Keratinocyte (primary cell): ENCODE data around the gene PFDN4. TPM values are rescaled to one million over a fixed set of nuclear protein-coding genes. Genes with fewer than 3 reads are reported as not detected.

ENCODE experiments used
- DNase-seq: peaks from one replicate; pipeline ENCODE4 v3.0.0-alpha.2; 2011; ENCODE audit warnings: low read depth, missing footprints, low spot score
- FAIRE-seq: peaks from 2 replicates; lab custom pipeline; 2011; peaks lifted over from hg19 to GRCh38; lab: Jason Lieb, UNC
- H2AFZ ChIP-seq: 2 replicates; pipeline ENCODE4 v1.6.0; 2012; ENCODE audit warnings: low read length, control low read depth, inconsistent platforms; ENCODE audit not compliant: control insufficient read depth
- H3K27ac ChIP-seq: 2 replicates; pipeline ENCODE4 v1.5.1; 2011; ENCODE audit warnings: low read length; ENCODE audit not compliant: control insufficient read depth, insufficient read depth
- H3K27me3 ChIP-seq: 3 replicates; pipeline ENCODE4 v1.6.0; 2011; ENCODE audit warnings: low read length; ENCODE audit not compliant: control insufficient read depth, insufficient read depth; ENCODE audit errors: extremely low read depth
- H3K36me3 ChIP-seq, 2 experiments: 2 replicates in 1 of 2; 3 replicates in 1 of 2; pipeline ENCODE4 v1.5.1; 2011; ENCODE audit warnings: low read length in 2 of 2, mild to moderate bottlenecking in 1 of 2; ENCODE audit not compliant: control insufficient read depth in 2 of 2, insufficient read depth in 2 of 2; ENCODE audit errors: extremely low read depth in 1 of 2
- H3K4me1 ChIP-seq: 3 replicates; pipeline ENCODE4 v1.5.1; 2011; ENCODE audit warnings: low read length; ENCODE audit not compliant: control insufficient read depth, insufficient read depth; ENCODE audit errors: extremely low read depth
- H3K4me2 ChIP-seq: 3 replicates; pipeline ENCODE4 v1.6.0; 2011; ENCODE audit warnings: low read depth, low read length; ENCODE audit not compliant: control insufficient read depth, insufficient read depth; ENCODE audit errors: extremely low read depth
- H3K4me3 ChIP-seq, 3 experiments: fragments of 200-600 bp in 1 of 3; sonication (generic) in 1 of 3; 2 replicates in 2 of 3; 3 replicates in 1 of 3; pipeline ENCODE4 v1.5.1; 2011 to 2016; ENCODE audit warnings: low read length in 3 of 3, mild to moderate bottlenecking in 3 of 3, control low read depth in 2 of 3, inconsistent platforms in 1 of 3, low read depth in 1 of 3, mixed read lengths in 1 of 3, mixed run types in 1 of 3, moderate library complexity in 1 of 3; ENCODE audit not compliant: control insufficient read depth in 2 of 3, insufficient read depth in 2 of 3; ENCODE audit errors: extremely low read depth in 1 of 3
- H3K79me2 ChIP-seq: 2 replicates; pipeline ENCODE4 v1.6.0; 2012; ENCODE audit warnings: low read length; ENCODE audit not compliant: control insufficient read depth, insufficient read depth
- H3K9ac ChIP-seq: 3 replicates; pipeline ENCODE4 v1.6.0; 2011; ENCODE audit warnings: low read length; ENCODE audit not compliant: control insufficient read depth, insufficient read depth; ENCODE audit errors: extremely low read depth
- H3K9me1 ChIP-seq: 3 replicates; pipeline ENCODE4 v1.6.0; 2011; ENCODE audit warnings: low read length; ENCODE audit not compliant: control insufficient read depth, insufficient read depth; ENCODE audit errors: extremely low read depth
- H3K9me3 ChIP-seq: 2 replicates; pipeline ENCODE4 v1.5.1; 2012; ENCODE audit warnings: low read depth, low read length; ENCODE audit not compliant: control insufficient read depth
- H4K20me1 ChIP-seq: 3 replicates; pipeline ENCODE4 v1.6.0; 2011; ENCODE audit warnings: low read length; ENCODE audit not compliant: control insufficient read depth, insufficient read depth; ENCODE audit errors: extremely low read depth
- EZH2 ChIP-seq: IDR thresholded peaks from one replicate; pipeline ENCODE4 v1.6.1; 2012; ENCODE audit warnings: inconsistent platforms, mild to moderate bottlenecking, low read length, moderate library complexity
- dilution Hi-C: fragments of 300-500 bp; cut with MboI; formaldehyde crosslinking; loops from one replicate; pipeline ENCODE4 v1.7.0; 2020; ENCODE audit warnings: low sequenced_read_pairs; ENCODE audit not compliant: extremely low pct_ligation_motif_present
- polyA plus RNA-seq, 5 experiments: library from polyadenylated mRNA; depleted of rRNA in 3 of 5; stranded (reverse) in 3 of 5; stranded (forward) in 1 of 5; unstranded in 1 of 5; fragments of >200 nt; gene quantifications; 1 replicate in 1 of 5; 2 replicates in 3 of 5; 3 replicates in 1 of 5; pipeline versions ENCODE4 v1.2.1 to v1.2.3, GENCODE V29; 2011 to 2012; ENCODE audit warnings: missing spikeins in 2 of 5, low read depth in 1 of 5, low replicate concordance in 1 of 5
- TF ChIP-seq, protein P1 (sequence below), 3 experiments: IDR thresholded peaks in 1 of 3; conservative IDR thresholded peaks in 1 of 3; optimal IDR thresholded peaks in 1 of 3; 2 replicates in 2 of 3; 3 replicates in 1 of 3; pipeline versions ENCODE3 to v1.5.1; 2011; ENCODE audit warnings: low read length in 3 of 3, mild to moderate bottlenecking in 3 of 3, moderate library complexity in 2 of 3, control low read depth in 1 of 3, inconsistent platforms in 1 of 3; ENCODE audit not compliant: insufficient read depth in 2 of 3; ENCODE audit errors: extremely low read depth in 1 of 3

The PFDN4 gene
- polyA plus RNA-seq, 1 donor (not counting 4 experiments of a cell fraction or from before 2014, with no cell fraction given), result 65.7 TPM

DNA sequence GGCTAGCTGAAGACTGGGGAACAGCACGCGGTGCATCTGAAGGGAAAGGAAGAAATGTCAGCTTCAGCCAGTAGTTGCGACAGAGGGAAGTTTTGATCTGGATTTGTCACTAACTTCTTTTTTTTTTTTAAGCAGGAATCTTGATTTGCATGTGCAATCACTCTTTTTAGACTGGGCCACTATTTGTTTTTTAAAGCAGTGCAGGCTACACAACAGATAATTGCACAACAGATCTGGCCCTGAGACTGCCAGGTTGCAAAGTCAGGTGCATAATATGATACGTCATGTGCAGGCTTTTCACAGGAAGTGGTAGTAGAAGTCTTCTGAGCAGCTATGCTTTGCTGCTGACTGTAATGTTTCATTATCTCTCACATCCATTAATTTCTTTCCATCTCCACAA lies 13.5 kb downstream of the PFDN4 start:
- Histone ChIP-seq H3K9me1 (no peaks in the 10 kb centered on the region), H3K79me2 (no peaks in the 10 kb centered on the region), H3K4me1 (no peaks in the 10 kb centered on the region), H3K27ac (no peak overlapping the region), H3K27me3 (no peaks in the 10 kb centered on the region), H4K20me1 (no peaks in the 10 kb centered on the region), H3K9me3 (no peaks in the 10 kb centered on the region), H3K4me3 (no peak overlapping the region), H2AFZ (no peak overlapping the region), H3K4me2 (no peak overlapping the region), H3K9ac (no peak overlapping the region), H3K36me3 (peaks cover 0 to 2% of the 10 kb centered on the region in 2 experiments)
- DNase-seq (no peak), FAIRE-seq (no peak)
- dilution Hi-C loops, result no loop called here
- no peak for TF ChIP-seq EZH2
- TF ChIP-seq, protein P1, sequence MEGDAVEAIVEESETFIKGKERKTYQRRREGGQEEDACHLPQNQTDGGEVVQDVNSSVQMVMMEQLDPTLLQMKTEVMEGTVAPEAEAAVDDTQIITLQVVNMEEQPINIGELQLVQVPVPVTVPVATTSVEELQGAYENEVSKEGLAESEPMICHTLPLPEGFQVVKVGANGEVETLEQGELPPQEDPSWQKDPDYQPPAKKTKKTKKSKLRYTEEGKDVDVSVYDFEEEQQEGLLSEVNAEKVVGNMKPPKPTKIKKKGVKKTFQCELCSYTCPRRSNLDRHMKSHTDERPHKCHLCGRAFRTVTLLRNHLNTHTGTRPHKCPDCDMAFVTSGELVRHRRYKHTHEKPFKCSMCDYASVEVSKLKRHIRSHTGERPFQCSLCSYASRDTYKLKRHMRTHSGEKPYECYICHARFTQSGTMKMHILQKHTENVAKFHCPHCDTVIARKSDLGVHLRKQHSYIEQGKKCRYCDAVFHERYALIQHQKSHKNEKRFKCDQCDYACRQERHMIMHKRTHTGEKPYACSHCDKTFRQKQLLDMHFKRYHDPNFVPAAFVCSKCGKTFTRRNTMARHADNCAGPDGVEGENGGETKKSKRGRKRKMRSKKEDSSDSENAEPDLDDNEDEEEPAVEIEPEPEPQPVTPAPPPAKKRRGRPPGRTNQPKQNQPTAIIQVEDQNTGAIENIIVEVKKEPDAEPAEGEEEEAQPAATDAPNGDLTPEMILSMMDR (optimal IDR thresholded peaks at IDR 0.05 in 1 of 3, IDR thresholded peaks at IDR 0.05 in 1 of 3, conservative IDR thresholded peaks at IDR 0.05 in 1 of 3; ENCODE audit: extremely low read depth in 1 of 3, insufficient read depth in 2 of 3, low read length in 3 of 3), result no peak

DNA sequence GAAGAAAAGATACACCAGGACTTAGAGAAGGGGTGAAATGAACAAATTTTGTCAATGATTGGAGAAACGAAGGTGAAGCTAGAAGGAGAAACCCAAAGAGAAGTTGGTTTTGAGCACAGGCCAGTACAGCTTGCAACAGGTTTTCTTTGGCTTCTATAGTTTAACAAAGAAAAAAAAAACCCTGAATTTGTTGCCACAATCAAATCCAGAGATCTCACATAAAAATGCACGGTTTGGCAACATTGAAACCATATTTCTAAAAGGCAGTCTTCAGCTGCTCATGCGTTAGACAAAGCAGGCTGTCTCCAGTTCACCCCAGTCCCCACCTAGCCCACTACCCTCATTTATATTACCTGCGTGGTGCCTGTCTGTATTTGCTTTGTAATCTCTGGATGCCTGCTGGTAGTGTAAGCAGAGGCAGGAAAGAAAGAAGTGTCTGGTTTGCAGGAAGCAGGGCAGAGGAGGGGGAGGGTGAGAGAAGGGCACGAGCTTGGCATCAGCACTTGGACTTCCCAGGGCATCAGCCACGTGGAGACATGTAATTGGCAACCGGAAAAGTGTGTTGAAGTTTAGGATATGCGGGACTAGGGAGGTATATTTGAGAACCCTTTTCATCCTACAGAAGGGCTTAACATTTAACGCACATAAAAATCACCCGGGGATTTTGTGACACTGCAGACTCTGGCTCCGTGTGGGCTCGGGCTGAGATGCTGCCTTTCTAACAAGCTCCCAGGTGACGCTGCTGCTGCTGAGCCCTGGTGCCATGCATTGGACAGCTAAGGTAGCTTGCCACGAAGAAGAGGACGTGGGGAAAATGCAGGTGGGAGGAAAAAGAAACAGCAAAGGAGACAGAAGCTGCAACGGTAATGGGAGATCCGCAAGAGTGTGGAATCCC lies 14.4 kb downstream of the PFDN4 start:
- Histone ChIP-seq H3K27me3 (no peaks in the 10 kb centered on the region), H3K9me1 (no peaks in the 10 kb centered on the region), H3K27ac (no peak overlapping the region), H3K9me3 (no peaks in the 10 kb centered on the region), H3K4me2 (no peak overlapping the region), H3K9ac (no peak overlapping the region), H3K4me1 (no peaks in the 10 kb centered on the region), H2AFZ (no peak overlapping the region), H3K36me3 (peaks cover 0 to 1% of the 10 kb centered on the region in 2 experiments), H3K79me2 (no peaks in the 10 kb centered on the region), H4K20me1 (no peaks in the 10 kb centered on the region), H3K4me3 (no peak overlapping the region)
- dilution Hi-C loops, result no loop called here
- DNase-seq (no peak), FAIRE-seq (no peak)
- TF ChIP-seq, protein P1 (optimal IDR thresholded peaks at IDR 0.05 in 1 of 3, IDR thresholded peaks at IDR 0.05 in 1 of 3, conservative IDR thresholded peaks at IDR 0.05 in 1 of 3; ENCODE audit: extremely low read depth in 1 of 3, insufficient read depth in 2 of 3, low read length in 3 of 3), result no peak
- TF ChIP-seq EZH2, result no peak
